ENCODE results near the gene SLC23A1. TPM values are rescaled to one million over a fixed set of nuclear protein-coding genes. Genes with fewer than 3 reads are reported as not detected.

Gene SLC23A1
- polyA plus RNA-seq, 2 of the 4 experiments (the other 2 are of a cell fraction): 4.3 to 7.7 TPM

GRCh38 chr5:139396691-139397090 is 13.6 kb upstream of the SLC23A1 start:
- Histone ChIP-seq H3K4me1 (peaks cover 21% of the 10 kb centered on the region), H3K4me3 (no peak overlapping the region), H3K9me3 (no peaks in the 10 kb centered on the region), H3K27ac (no peak overlapping the region), H3K4me2 (no peak overlapping the region)
- TF ChIP-seq HOXA7 (CRISPR knock-in tag; IDR thresholded peaks at IDR 0.05) (no peak), CEBPB (IDR thresholded peaks at IDR 0.05) (no peak), FOXS1 (CRISPR knock-in tag; IDR thresholded peaks at IDR 0.05) (no peak), POLR2A (IDR thresholded peaks at IDR 0.05; ENCODE audit: low read length) (no peak), HDAC2 (IDR thresholded peaks at IDR 0.05) (no peak), RAD21 (conservative IDR thresholded peaks at IDR 0.05 in 1 of 2, IDR thresholded peaks at IDR 0.05 in 1 of 2) (no peak), HOXB13 (CRISPR knock-in tag; IDR thresholded peaks at IDR 0.05; ENCODE audit: low read depth) (no peak), HOXB5 (CRISPR knock-in tag; IDR thresholded peaks at IDR 0.05) (no peak), PHF8 (IDR thresholded peaks at IDR 0.05; ENCODE audit: borderline replicate concordance, low read depth) (no peak), NPAS2 (CRISPR knock-in tag; IDR thresholded peaks at IDR 0.05; ENCODE audit: borderline replicate concordance) (no peak), CBX8 (IDR thresholded peaks at IDR 0.05) (no peak), ZNF302 (CRISPR knock-in tag; IDR thresholded peaks at IDR 0.05) (no peak), MAX (IDR thresholded peaks at IDR 0.05) (no peak), CHD4 (IDR thresholded peaks at IDR 0.05; ENCODE audit: borderline replicate concordance) (no peak), MAZ (IDR thresholded peaks at IDR 0.05; ENCODE audit: borderline replicate concordance, low read depth, low read length) (no peak), BHLHE40 (IDR thresholded peaks at IDR 0.05; ENCODE audit: low read depth, low read length) (no peak), ZC3H11A (IDR thresholded peaks at IDR 0.05) (no peak)
- TF ChIP-seq, protein P1, sequence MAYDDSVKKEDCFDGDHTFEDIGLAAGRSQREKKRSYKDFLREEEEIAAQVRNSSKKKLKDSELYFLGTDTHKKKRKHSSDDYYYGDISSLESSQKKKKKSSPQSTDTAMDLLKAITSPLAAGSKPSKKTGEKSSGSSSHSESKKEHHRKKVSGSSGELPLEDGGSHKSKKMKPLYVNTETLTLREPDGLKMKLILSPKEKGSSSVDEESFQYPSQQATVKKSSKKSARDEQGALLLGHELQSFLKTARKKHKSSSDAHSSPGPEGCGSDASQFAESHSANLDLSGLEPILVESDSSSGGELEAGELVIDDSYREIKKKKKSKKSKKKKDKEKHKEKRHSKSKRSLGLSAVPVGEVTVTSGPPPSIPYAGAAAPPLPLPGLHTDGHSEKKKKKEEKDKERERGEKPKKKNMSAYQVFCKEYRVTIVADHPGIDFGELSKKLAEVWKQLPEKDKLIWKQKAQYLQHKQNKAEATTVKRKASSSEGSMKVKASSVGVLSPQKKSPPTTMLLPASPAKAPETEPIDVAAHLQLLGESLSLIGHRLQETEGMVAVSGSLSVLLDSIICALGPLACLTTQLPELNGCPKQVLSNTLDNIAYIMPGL (CRISPR knock-in tag; IDR thresholded peaks at IDR 0.05; ENCODE audit: borderline replicate concordance): no peak
- WGBS (ENCODE audit: missing lambda C conversion rate): 95% methylated on average over 8 of the region's 8 CpGs
- DNase-seq (ENCODE audit: low read depth in 1 of 2, low spot score in 1 of 2): no peak
- ATAC-seq: no peak
- ChIA-PET POLR2A (no interaction called here), CTCF (no interaction called here)
- FAIRE-seq: no peak

GRCh38 chr5:139395844-139396640 is 12.9 kb upstream of the SLC23A1 start:
- POLR2A ChIA-PET: interaction anchor here (1.3 kb wide), 1 partner anchor 103 kb away, joined by 4 read pairs; the partner anchor contains the start of gene MATR3
- DNase-seq (ENCODE audit: low read depth in 1 of 2, low spot score in 1 of 2) (no peak), FAIRE-seq (no peak), ATAC-seq (no peak)
- Histone ChIP-seq H3K27ac (no peak overlapping the region), H3K9me3 (no peaks in the 10 kb centered on the region), H3K4me2 (no peak overlapping the region), H3K4me1 (peaks cover 27% of the 10 kb centered on the region), H3K4me3 (no peak overlapping the region)
- TF ChIP-seq RFX5 (IDR thresholded peaks at IDR 0.05): no peak
- TF ChIP-seq RARB (CRISPR knock-in tag; IDR thresholded peaks at IDR 0.05): no peak
- no peak for TF ChIP-seq FOSL2 (IDR thresholded peaks at IDR 0.05)
- peak; percentile 36; the same call in 1 of the 2 replicates for TF ChIP-seq FOSL2 (CRISPR knock-in tag; IDR thresholded peaks at IDR 0.05)
- CTCF ChIA-PET: interaction anchor here (0.6 to 1.2 kb wide), 4 partner anchors 27 to 142 kb away, joined by 3 read pairs; partner anchors contain the start of gene PAIP2
- 74% methylated on average over 8 of the region's 8 CpGs for WGBS (ENCODE audit: missing lambda C conversion rate)

All from A549 (cell line).